ENCODE data around the gene FAM185A. TPM values are rescaled to one million over a fixed set of nuclear protein-coding genes. Genes with fewer than 3 reads are reported as not detected.
"Not testable (repeated sequence)": the region's sequence is repeated elsewhere in the genome, so short reads cannot be mapped to it uniquely, and the experiment has no call there.

The FAM185A gene
- 3.2 TPM for polyA plus RNA-seq (2013, experiment 1 of 2; ENCODE audit: insufficient read length)
- polyA plus RNA-seq (2013, experiment 2 of 2; ENCODE audit: insufficient read length) = 2.4 TPM

DNA sequence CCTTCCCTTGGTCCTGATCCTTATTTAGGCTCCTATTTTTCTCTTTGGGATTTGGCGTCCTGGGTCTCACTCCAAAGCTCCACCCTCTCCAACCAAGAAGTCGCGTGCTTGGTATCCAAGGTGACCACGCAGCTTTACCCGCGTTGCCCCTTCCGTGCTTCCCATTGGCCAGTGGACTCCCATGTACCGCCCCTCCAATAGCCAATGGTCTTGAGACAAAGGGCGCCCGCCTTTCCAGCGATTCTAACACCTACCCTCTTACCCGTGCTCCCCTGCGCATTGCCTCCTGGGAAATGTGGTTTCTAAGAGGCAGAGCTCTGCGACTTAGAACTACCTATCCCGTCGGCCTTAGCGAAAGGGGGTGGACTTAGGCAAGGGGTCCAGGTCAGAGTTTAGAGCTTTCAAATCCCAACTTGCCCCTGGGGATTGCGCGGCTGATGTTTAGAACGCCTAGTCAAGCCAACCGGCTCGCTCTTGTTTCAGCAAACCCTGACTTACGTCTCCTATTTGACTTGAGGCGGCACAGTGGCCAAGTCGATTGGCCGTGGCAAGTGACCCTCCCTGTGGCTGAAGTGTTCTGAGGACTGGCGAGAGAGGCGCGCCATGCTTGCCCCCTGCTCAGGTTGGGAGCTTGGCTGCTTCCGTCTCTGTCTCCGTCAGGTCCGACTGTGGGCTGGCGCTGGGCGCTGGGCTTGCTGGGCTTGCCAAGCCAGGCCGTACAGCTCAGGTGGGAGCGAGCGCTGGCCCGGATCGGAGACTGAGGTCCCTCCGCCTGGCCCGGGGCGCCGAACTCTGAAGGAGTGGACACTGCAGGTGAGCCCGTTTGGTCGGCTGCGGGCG lies at the start of gene FAM185A:
FAM185A (plus strand) TSS at position 395 of the 840 bp plus-strand sequence; CDS start at position 604, 209 bp downstream.
- peak; percentile 100 for DNase-seq

DNA sequence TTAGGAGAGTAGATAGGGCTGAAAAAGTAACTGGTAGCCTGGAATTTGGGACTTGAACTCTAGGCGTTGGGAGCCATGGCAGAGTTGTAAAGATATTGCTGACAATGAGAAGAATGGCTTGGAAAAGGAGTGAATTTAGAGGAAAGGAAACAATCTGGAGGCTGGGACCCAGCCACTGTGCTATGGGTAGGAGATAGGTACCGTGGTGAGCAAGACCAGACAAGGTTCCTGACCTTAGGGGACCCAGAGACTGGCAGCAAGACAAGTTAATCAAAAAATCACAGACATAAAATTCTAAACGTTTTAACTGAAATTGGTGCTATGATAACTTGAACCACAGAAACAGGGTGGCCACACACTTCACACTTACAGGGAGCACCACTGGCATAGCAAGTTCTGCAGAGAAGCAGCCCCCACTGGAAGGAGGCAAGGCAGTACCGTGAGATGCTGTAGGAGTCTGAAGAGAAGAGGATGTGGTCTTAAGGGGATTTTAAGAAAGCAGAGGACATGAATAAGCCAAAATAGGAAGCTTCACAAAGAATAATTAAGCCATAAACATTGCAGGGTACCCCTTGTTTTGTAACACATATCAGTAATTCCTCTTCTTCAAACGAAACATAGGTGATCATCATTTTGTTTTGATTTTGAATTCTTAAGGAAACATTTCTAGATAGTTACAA lies 35.6 kb upstream of the FAM185A start:
- not testable (repeated sequence) for DNase-seq

DNA sequence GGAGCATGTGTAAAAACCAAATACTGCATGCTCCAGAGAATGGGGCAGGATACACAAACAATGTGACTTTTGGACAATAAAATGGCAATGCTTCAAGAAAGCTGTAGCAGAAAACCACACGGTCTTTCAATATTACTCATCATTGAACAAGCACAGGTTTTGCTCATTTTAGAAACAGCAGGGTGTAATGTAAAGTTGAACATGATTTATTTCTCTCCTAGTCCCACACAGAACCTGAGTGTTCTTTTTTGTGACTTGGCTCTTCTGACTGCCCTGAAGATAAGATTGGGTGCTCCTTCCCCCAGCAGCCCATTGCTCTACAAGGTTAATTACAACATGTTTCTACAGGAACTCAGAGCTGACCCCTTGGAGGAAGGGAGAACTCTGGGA lies 35.1 kb upstream of the FAM185A start:
- not testable (repeated sequence) for DNase-seq

DNA sequence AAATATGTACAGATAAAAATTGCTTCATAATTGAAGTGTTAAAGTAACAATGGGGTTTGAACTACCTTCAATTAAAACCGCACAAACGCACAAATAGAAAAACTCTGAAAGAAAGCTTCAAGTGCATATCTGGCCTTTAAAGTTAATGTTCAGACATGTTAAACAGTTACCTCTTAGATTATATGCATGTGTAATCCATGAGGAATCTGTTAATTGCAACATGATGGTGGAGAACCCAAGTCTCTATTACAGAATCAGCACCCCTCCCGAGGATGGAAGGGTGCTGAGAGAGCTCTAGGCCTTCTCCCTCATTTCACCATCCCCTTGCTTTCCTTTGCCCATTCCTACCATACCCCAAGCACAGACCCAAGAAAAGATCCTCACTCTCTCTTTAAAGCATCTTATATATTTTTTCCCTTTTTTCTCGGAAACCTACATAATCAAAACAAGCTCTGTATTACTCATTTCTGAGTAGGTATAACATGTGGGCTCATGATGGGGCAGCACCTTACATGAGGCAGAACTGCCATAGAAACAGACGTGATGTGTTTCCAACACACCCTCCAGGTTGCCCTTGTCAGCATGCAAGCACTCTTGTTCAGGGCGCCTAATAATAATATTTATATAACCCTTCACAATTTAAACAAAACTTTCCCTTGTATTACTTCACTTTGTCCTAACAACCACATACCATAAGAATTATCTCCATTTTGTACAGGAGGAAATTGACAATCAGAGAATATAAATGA lies 33.9 kb upstream of the FAM185A start:
- not testable (repeated sequence) for DNase-seq

DNA sequence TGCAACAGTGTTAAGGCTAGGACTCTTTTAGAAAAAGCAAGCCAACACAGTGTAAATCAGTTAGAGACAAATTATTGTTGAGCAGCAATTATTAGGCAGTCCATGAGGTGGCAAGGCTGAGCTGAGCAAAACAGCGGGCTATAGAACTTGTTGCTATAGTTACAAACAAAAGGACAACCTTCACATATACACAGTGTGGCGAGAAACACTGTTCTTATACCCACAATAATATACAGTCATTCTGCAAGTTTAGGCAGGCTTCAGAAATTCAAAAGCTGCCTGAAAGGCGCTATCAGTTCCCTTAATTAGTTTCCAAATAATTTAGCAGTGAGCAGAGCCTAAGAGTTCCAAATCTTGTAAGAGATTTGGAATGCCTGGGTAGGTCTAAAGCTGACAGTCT lies 33.1 kb upstream of the FAM185A start:
- DNase-seq = not testable (repeated sequence)

DNA sequence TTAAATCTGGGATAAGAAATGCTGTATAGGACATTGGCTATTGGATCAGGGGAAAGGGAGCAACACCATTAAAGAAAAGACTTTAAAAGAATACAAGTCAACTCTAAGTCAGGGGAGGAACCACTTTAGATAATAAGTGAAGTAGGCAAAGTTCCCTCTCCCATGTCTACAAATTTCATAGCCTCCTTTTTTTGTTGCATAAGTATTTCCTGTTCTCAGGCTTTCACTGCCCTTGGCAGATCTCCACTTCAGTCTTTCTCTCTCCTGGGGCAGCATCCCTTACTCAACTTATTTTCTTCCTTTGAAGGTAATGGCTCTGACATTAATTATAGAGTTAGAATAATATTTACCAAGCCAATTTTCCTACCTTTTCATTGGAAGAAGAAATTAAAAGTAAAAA lies 30.3 kb upstream of the FAM185A start:
- peak; percentile 23 for DNase-seq

DNA sequence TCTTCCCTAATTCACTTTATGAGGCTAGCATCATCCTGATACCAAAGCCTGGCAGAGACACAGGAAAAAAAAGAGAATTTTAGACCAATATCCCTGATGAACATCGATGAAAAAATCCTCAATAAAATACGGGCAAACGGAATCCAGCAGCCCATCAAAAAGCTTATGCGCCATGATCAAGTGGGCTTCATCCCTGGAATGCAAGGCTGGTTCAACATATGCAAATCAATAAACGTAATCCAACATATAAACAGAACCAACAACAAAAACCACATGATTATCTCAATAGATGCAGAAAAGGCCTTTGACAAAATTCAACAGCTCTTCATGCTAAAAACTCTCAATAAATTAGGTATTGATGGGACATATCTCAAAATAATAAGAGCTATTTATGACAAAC lies 22.6 kb upstream of the FAM185A start:
- not testable (repeated sequence) for DNase-seq

DNA sequence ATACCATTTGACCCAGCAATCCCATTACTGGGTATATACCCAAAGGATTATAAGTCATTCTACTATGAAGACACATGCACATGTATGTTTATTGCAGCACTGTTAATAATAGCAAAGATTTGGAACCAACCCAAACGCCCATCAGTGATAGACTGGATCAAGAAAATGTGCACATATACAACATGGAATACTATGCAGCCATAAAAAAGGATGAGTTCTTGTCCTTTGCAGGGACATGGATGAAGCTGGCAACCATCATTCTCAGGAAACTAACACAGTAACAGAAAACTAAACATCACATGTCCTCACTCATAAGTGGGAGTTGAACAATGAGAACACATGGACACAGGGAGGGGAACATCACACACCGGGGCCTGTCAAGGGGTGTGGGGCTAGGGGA lies 19.1 kb upstream of the FAM185A start:
- DNase-seq = not testable (repeated sequence)

DNA sequence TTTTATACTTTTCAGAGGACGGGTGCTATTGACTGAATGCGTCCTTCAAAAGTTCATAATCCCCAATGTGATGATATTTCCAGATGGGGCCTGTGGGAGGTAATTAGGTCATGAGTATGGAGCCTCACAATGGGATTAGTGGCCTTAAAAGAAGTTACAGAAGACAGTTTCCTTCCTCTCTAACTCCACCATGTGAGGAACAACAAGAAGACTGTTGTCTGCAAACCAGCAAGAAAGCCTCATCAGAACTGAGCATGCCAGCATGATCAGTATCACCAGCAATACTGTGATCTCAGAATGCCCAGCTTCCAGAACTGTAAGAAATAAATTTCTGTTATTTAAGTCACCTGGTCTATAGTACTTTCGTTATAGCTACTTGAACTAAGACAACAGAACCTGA lies 18.4 kb upstream of the FAM185A start:
- DNase-seq = not testable (repeated sequence)

DNA sequence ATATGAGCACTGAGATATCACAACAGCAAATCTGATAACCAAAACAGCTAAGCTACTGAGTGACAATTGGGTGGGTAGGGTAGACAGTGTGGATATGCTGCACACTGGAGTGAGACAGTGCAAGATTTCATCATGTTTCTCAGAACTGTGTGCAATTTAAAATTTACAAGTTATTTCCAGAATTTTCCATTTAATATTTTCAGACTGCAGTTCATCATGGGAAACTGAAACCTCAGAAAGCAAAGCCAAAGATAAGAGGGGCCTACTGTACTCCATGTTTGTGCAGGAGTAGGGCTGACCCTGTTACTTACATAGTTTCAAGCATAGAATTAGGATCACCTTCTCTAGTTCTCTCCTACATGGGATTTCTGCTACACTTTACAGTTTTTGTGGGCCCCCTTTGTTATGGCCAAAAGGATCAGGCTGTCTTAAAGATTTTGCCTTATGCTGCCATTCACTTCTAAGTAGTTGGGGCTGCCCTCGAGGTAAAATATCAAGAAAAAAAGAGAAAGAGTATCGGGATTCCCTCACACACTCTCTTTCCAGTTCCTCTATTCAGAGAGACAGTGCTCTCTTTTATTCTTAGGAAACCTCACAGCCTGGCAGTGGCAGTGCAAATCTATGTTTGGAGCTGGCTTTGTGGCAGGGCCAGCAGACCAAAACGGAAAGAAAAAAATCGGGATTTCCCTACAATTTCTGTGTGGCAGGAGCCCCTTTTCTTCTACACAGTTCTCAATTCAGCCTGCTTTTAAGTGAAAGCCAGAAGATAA lies 6.6 kb upstream of the FAM185A start:
- not testable (repeated sequence) for DNase-seq

DNA sequence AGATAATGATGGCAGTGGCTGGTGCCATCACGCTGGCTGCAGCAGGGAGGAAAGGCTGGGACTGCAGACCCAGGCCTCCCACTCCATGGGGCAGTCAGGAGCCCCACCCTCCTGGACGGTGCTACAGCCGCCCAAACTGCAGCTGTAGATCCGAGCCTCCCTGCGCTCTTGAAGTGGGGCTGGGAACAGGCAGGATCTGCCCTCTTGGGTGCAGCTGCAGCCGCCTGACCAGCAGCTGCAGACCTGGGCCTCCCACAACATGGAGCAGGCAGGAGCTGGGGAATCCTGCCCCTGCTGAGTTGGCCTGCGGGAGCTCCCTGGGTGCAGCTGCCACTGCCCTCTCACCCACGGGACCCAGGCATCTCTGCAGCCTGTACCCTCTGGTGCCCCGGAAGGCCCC lies 4.9 kb upstream of the FAM185A start:
- DNase-seq = not testable (repeated sequence)

DNA sequence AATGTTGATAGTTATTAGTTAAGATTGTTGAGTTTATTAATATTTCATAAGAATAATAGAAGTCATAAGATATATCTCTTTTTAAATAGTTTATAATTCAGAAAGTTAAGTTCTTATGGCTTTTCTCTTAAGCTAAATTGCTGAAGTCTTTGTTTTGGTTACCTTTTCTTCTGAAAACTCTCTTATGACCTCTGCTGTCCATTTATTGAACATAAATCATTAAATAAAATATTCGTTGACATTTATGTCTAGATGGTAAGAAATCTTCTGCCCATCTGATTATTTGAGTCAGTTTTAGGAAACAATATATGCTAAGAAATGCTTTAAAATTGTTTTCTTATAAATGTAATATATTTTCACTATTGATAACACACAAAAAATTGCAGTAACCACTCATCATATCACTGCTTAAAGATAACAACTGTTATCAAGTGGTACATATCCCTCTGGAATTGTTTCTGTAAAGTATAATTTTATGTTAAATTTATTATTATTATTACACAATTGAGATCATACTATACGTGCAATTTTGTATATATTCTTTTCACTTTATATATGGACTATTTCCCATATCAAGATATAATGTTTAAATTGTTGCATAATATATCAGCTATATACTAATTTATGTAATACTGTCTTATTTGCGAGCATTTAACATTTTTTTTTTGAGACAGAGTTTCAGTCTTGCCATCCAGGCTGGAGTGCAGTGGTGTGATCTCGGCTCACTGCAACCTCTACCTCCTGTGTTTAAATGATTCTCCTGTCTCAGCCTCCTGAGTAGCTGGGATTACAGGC lies 3.1 kb upstream of the FAM185A start:
- peak; percentile 10 for DNase-seq

DNA sequence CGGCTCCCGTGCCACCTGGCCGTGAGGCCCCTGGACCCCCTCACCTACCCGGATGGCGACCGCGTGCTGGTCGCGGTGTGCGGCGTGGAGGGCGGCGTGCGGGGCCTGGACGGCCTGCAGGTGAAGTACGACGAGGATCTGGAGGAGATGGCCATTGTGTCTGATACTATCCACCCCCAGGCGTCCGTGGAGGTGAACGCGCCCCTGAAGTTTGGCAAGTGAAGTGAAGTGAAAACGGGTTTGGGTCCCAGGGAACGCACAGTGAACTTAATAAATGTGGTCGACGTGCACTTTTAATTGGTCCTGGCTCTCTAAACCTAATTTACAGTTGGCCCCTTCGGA lies 617 bp downstream of the FAM185A start:
- DNase-seq = not testable (repeated sequence)

DNA sequence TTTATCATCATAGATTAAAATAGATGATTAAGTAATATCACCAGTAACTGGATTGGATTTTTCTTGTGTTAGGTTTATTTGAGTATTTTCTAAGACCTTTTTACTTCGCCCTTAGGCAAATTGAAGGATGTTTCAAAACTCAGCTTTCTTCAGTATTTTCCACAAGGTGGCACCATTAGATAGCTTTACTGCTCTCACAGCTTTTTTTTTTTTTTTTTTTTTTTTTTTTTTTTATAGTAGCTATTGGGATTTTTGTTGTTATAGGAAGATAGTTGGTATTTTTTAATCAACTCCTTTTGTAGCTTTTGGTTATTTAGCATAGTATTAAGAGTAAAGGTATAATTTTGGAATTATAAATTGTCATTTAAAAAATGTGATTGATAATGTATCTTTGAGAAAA lies 9.4 kb downstream of the FAM185A start:
- peak; percentile 2 for DNase-seq

DNA sequence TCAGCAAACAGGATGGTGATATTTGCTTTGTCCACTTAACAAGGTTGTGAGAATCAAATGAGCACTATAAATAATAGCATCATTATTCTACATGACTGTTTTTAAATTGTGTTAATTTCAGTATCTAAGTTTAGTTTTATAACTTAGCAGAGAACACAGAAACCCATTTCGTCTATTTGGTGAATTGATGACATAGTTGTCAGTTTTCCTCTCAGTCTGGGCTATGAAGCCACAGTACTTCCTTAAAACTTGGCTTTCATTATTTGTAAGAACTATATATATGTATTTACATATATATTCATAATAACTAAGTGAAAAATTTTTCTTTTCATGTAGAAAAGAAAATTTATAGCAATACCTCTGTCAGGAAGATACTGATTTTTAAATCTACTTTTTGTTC lies 11.1 kb downstream of the FAM185A start:
- not testable (repeated sequence) for DNase-seq

DNA sequence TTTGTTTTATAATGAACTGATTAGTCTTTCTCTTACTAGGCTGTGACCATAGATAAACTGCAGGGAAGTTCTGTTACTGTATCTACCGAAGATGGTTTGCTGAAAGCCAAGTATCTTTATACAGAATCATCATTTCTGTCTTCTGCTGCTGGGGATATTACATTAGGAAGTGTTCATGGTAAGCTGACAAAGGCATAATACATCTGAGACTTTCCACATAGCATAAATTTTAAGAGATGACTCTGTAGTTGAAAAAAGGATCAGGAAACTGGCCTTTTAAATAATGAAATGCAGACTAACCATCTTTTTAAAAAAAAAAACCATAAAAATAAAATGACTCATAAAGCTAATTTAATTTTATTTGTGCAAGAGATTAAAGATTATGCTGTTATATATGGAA lies 12.4 kb downstream of the FAM185A start:
- DNase-seq = not testable (repeated sequence)

DNA sequence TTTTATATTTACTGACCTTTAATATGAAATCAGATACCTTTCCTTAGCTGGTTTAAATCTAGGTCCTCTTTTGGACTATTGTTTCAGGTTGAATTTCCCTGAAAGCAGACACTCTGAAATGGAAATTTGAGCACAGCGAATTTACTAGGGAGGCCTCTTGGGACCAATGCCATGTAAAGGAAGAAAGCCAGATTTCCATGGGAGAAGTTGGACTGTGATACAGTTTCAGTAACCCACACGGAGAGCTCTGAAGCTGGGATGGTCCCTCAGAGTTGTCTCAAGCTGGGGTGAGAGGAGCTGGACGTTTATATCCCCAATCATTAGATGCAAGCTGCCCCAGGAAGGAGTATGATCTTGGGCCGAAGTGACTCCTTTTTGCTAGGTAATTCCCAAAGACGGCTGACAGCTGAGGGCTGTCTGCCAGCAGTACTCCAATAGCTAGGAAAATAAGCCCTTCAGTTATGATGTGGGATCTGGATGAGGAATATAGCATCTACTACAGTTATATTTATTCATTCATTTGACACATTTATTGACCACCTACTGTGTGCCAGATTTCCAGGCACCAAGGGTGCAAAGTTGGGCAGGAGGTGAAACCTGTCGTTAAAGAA lies 14.6 kb downstream of the FAM185A start:
- not testable (repeated sequence) for DNase-seq

DNA sequence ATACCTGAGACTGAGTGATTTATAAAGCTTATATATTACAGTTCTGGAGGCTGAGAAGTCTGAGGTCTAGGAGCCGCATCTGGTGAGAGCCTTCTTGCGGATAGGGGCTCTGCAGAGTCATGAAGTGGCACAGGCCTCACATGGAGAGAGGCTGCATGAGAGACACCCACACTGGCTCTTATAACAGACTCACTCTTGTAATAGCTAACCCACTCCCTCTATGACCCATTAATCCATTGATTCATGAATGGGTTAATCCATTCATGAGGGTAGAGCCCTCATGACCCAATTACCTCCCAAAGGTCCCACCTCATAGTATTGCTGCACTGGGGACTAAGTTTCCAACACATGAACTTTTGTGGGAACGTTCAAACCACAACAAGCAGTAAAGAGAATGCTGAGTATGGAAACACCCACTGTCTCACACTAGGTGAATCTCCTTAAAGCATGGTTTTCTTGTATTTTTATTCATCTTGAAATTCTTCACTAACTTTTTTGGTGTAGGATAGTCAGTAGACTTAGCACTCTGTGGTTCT lies 20.9 kb downstream of the FAM185A start:
- DNase-seq = not testable (repeated sequence)

DNA sequence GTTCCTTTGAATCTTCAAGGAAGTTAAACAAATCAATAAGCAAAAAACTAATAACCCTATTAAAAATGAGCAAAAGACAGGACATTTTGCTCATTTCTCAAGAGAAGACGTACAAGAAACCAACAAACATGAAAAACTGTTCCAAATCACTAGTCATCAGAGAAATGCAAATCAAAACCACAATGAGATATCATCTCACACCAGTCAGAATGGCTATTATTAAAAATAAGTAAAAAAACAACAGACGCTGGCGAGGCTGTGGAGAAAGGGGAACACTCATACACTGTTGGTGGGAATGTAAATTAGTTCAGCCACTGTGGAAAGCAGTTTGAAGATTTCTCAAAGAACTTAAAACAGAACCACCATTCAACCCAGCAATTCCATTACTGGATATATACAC lies 21.7 kb downstream of the FAM185A start:
- not testable (repeated sequence) for DNase-seq

DNA sequence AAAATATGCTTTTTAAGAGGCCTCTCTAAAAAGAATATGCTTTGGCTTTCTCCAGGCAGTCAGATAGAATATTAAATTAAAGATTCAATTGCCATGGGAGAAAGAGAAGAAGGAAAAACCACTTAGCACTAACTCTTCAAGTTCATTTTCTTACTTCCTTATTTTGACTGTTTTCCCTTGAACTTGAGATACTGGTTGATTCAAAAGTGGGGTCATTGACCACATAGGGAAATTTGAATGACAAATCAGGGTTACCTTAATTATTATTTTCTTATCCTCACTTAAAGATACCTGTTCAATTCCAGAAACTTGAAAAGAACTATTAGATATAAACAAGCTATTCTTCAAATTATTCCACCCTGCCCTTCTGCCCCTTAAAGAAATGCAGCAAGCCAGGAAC lies 27.4 kb downstream of the FAM185A start:
- not testable (repeated sequence) for DNase-seq

DNA sequence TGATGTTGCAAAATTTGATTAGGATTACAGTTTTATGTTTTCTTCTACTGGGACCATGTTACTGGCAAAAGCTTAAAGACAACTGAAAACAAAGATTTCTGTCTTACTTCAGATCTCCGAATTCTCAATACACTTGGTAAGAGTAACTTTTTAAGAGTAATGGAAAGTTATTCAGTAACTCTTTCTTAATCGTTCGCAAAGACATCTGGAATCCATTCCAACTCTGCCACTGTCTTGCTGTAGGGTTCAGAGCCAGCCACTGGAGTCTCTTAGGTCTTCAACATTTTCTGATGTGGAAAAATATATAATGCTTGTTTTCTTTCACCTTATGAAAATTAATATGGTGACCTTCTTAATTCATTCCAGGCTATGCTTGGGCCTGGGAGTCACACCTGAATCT lies 29.9 kb downstream of the FAM185A start:
- not testable (repeated sequence) for DNase-seq
